K562 (cell line): Measurements from ENCODE around the gene PIK3CB. TPM values are rescaled to one million over a fixed set of nuclear protein-coding genes. Genes with fewer than 3 reads are reported as not detected.

Source experiments
- BCLAF1 ChIP-seq, 2 experiments: fragments of 450-650 bp in 1 of 2; IDR thresholded peaks; 2 replicates each; pipeline ENCODE4 v1.6.1; 2011 to 2017; ENCODE audit warnings: low read depth in 2 of 2, antibody characterized with exemption in 1 of 2, borderline replicate concordance in 1 of 2, low read length in 1 of 2, mild to moderate bottlenecking in 1 of 2, mixed read lengths in 1 of 2; ENCODE audit not compliant: control insufficient read depth in 1 of 2
- E4F1 ChIP-seq: fragments of 250-450 bp; sonication (Bioruptor Pico); IDR thresholded peaks from 2 replicates; pipeline ENCODE4 v1.5.0; 2021; ENCODE audit warnings: mild to moderate bottlenecking, borderline replicate concordance
- MGA ChIP-seq: fragments of 450-650 bp; IDR thresholded peaks from 2 replicates; pipeline ENCODE4 v1.6.1; 2016; ENCODE audit warnings: mild to moderate bottlenecking, moderate library complexity
- NFXL1 ChIP-seq: fragments of 450-650 bp; formaldehyde crosslinking; IDR thresholded peaks from 2 replicates; pipeline ENCODE4 v1.4.0; 2021; ENCODE audit warnings: mild to moderate bottlenecking
- RFX5 ChIP-seq: IDR thresholded peaks from 2 replicates; pipeline ENCODE4 v1.6.1; 2011; ENCODE audit warnings: low read depth, mild to moderate bottlenecking, improper control_type of control experiment, low read length
- TCF7L2 ChIP-seq: fragments of 150-350 bp; IDR thresholded peaks from 2 replicates; pipeline ENCODE4 v1.6.1; 2016; ENCODE audit warnings: low read depth, mild to moderate bottlenecking, low read length, moderate library complexity
- TGIF2 ChIP-seq: sonication (generic); formaldehyde crosslinking; IDR thresholded peaks from 2 replicates; pipeline ENCODE4 v1.8.1; 2022; ENCODE audit warnings: mild to moderate bottlenecking, missing genetic modification reagents, moderate library complexity
- TRIM24 ChIP-seq, 2 experiments: fragments of 450-650 bp; IDR thresholded peaks; 2 replicates each; pipeline ENCODE4 v1.6.1; 2016
- ZNF76 ChIP-seq: fragments of 250-450 bp; sonication (Bioruptor Pico); IDR thresholded peaks from 2 replicates; pipeline ENCODE4 v1.4.0; 2020; ENCODE audit warnings: mild to moderate bottlenecking, moderate library complexity, borderline replicate concordance
- polyA plus RNA-seq, 8 experiments: library from polyadenylated mRNA; depleted of rRNA in 4 of 8; stranded (reverse) in 5 of 8; unstranded in 3 of 8; fragments of >200 nt; fragmentation: Nextera tagmentation in 2 of 8; fragmentation: Illumina TruSeq in 1 of 8; extraction: Ambion mirVana in 2 of 8; extraction: Trizol in 1 of 8; gene quantifications; 2 replicates each; pipeline versions ENCODE4 v1.2.1 to v1.2.3, GENCODE V29; 2011 to 2014; ENCODE audit warnings: inconsistent platforms in 1 of 8, missing spikeins in 1 of 8
- total RNA-seq, 7 experiments: library from RNA; depleted of rRNA in 6 of 7; stranded (reverse); fragments of >200 nt in 6 of 7; fragmentation: Illumina TruSeq in 2 of 7; extraction: Trizol in 2 of 7; gene quantifications; 2 replicates each; pipeline versions ENCODE4 v1.2.1 to v1.2.3, GENCODE V29; 2011 to 2021; ENCODE audit warnings: low replicate concordance in 1 of 7

Gene PIK3CB
- total and polyA plus RNA-seq, 9 of the 15 experiments (the other 6 are each of a cell fraction or from before 2014, with no cell fraction given) = 15.3 to 62.6 (median 28.3) TPM

- no peak for TF ChIP-seq BCLAF1 (IDR thresholded peaks at IDR 0.05; ENCODE audit: borderline replicate concordance in 1 of 2, control insufficient read depth in 1 of 2, low read depth in 2 of 2, low read length in 1 of 2)
- no peak for TF ChIP-seq E4F1 (CRISPR knock-in tag)
- no peak for TF ChIP-seq TCF7L2
- TF ChIP-seq TRIM24 (IDR thresholded peaks at IDR 0.05) = 0 out of 4 replicates have a peak, but pooled peaks of 1 of the 2 experiments have one; percentile 25
- TF ChIP-seq ZNF76 (CRISPR knock-in tag) = no peak
- TF ChIP-seq RFX5 = no peak
- no peak for TF ChIP-seq NFXL1
- no peak for TF ChIP-seq TGIF2 (CRISPR knock-in tag)
- TF ChIP-seq MGA = peak; percentile 92
Observed at GRCh38 chr3:138642226-138642926, 192.4 kb downstream of the PIK3CB start (continued).
